Esophagus muscularis mucosa (tissue), 3 donors: ENCODE results near the gene RABAC1.

Experiments used
- POLR2AphosphoS5 ChIP-seq, 2 donors: sonication (generic); formaldehyde crosslinking; IDR thresholded peaks; one replicate each; pipeline ENCODE4 v1.6.1; 2017; ENCODE audit warnings: antibody characterized with exemption in 2 of 2
- TF ChIP-seq, protein P1 (sequence below), 3 experiments: fragments of 200-600 bp in 2 of 3; fragments of 450-650 bp in 1 of 3; sonication (generic) in 2 of 3; IDR thresholded peaks; one replicate each; pipeline ENCODE4 v1.5.1; 2017 to 2019; ENCODE audit warnings: antibody characterized with exemption in 3 of 3, mild to moderate bottlenecking in 2 of 3, moderate library complexity in 1 of 3

GRCh38 chr19:41987141-41987860, 28.2 kb upstream of the RABAC1 start:
- TF ChIP-seq, protein P1, sequence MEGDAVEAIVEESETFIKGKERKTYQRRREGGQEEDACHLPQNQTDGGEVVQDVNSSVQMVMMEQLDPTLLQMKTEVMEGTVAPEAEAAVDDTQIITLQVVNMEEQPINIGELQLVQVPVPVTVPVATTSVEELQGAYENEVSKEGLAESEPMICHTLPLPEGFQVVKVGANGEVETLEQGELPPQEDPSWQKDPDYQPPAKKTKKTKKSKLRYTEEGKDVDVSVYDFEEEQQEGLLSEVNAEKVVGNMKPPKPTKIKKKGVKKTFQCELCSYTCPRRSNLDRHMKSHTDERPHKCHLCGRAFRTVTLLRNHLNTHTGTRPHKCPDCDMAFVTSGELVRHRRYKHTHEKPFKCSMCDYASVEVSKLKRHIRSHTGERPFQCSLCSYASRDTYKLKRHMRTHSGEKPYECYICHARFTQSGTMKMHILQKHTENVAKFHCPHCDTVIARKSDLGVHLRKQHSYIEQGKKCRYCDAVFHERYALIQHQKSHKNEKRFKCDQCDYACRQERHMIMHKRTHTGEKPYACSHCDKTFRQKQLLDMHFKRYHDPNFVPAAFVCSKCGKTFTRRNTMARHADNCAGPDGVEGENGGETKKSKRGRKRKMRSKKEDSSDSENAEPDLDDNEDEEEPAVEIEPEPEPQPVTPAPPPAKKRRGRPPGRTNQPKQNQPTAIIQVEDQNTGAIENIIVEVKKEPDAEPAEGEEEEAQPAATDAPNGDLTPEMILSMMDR (IDR thresholded peaks at IDR 0.05): no peak
- TF ChIP-seq POLR2AphosphoS5 (IDR thresholded peaks at IDR 0.05): no peak
